GM18526 (cell line): ENCODE measurements around the gene RHBDF2.

ENCODE experiments used
- POLR2A ChIP-seq: IDR thresholded peaks from 3 replicates; pipeline ENCODE4 v1.6.1; 2011; ENCODE audit not compliant: insufficient read length; ENCODE audit errors: extremely low read depth

RHBDF2 gene

DNA sequence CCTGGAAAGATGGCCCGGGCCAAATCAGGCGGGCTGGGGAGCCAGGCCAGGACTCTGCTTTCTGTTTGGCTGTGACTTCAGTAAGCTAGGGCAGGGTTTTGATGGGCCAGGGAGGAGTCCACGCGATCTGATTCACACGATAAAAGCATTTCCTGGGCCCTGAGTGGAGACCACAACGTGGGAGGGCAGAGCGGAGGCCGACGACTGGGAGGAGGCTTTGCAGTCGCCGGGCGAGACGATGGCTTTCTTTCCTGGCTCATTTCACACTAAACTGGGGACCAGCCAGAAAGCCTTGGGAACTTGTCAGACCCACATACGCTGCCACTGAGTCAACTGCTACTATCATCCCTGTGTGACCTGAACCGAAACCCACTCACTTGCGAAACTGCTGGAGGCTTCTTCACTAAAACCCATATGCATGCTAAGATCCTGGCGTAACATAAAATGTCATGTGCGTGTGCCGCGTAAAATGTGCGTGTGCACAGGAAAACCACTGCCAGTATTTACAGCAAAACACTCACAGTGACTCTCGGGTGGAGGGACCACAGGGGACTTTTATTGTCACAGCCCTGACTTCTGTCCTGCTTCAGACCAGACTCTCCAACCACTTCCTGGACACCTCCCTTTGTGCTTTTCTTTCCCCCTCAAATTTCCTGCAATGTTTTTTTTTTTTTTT, 14.2 kb upstream of the RHBDF2 start:
- no peak for TF ChIP-seq POLR2A

DNA sequence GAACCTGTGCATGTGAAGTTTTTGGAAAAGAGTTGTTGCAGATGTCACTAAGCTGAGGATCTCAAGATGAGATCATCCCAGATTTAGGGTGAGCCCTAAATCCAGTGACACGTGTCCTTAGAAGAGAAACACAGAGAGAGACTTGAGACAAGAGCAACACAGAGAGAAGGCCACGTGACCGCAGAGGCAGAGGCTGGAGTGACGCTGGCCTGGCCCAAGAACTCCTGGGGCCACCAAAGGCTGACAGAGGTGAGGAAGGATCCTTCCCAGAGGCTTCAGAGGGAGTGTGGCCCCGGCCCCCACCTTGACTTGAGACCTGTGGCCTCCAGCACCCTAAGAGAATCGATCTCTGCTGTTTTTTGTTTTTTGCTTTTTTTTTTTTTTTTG, 12.1 kb upstream of the RHBDF2 start:
- no peak for TF ChIP-seq POLR2A

DNA sequence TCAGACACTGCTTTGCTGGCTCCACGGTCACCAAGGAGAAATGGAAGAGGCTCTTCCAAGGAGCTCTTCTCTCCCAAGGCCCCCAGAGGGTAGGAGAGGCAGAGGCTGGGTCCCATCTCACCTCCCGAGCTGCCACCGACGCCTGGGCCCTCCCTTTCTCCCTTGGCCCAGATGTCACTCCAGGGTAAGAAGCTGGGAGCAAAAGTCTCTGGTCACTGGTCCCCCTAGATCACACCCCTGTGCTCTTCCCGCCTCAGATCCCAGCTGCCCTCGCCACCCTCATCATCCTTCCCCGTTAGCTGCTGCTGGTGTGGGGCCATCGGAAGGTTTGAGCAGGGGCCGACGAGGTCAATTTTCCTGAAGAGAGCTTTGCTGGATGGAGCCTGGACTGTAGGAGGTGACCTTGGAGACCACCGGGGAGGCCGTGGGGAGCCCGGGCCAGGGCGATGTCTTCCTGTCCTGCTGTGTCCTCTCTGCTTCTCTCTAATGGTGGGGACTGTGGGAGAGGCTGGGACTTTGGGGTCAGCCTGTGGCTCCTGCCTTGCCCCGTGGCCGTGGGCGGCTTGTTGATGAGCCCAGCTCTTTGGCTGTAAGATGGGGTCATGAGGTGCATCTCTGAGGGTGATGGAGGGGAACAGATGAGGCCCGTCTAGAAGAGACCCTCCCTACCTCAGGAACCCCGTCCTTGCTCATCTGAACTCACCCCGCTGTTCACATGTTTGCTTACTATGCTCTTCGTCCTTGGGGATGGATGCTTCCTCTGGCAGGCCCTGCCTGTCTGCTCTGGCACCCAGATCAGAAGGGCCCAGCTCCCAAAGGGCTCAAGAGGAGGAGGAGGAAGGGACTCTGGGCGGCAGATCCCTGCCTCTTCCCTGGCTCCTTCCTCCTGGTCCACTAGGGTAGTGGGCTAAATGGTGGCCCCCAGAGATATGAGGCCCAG, 11.4 kb upstream of the RHBDF2 start:
- no peak for TF ChIP-seq POLR2A

DNA sequence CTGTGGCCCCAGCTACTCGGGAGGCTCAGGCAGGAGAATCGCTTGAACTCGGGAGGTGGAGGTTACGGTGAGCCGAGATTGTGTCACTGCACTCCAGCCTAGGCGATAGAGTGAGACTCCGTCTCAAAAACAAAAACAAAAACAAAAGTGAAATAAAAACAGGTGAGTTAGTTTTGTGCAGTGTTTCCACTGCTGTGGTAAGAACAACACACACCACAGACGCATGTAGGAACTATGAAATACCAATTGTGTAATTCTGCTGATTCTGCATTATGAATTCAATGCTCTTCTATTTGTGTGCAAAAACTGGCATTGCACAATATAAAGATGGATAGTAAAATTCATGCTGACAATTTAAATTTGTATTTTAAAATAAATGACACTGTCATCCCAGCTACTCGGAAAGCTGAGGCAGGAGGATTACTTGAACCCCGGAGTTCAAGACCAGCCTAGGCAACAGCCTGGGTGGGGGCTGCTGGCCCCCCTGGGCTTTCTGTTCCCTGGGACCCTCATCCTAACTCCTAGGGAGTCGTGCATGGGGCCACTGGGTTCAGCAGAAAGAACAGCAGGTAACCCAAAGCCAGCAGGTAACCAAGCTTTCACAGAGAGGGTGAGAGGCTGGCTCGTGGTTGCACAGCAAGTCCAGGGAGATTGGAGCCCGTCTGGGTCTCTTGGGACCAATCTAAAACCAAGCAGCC, 10.6 kb upstream of the RHBDF2 start:
- TF ChIP-seq POLR2A: no peak

DNA sequence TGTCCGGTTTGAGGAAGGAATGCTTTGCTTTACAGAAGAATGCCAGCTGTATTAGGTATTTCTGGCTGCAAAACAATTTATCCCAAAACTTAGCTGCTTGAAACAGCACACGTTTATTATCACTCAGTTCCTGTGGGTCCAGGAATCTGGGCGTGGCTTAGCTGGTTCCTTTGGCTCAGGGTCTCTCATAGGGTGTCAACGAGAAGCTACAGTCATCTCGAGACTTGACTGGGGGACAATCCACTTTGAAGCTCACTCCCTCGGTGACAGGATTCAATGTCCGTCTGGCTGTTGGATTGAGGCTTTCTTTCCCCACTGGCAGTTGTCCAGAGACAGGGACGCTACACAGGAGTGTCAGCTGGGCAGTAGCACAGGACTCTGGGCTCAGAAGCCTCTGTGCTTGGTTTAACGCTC, 9.6 kb upstream of the RHBDF2 start:
- TF ChIP-seq POLR2A: no peak

DNA sequence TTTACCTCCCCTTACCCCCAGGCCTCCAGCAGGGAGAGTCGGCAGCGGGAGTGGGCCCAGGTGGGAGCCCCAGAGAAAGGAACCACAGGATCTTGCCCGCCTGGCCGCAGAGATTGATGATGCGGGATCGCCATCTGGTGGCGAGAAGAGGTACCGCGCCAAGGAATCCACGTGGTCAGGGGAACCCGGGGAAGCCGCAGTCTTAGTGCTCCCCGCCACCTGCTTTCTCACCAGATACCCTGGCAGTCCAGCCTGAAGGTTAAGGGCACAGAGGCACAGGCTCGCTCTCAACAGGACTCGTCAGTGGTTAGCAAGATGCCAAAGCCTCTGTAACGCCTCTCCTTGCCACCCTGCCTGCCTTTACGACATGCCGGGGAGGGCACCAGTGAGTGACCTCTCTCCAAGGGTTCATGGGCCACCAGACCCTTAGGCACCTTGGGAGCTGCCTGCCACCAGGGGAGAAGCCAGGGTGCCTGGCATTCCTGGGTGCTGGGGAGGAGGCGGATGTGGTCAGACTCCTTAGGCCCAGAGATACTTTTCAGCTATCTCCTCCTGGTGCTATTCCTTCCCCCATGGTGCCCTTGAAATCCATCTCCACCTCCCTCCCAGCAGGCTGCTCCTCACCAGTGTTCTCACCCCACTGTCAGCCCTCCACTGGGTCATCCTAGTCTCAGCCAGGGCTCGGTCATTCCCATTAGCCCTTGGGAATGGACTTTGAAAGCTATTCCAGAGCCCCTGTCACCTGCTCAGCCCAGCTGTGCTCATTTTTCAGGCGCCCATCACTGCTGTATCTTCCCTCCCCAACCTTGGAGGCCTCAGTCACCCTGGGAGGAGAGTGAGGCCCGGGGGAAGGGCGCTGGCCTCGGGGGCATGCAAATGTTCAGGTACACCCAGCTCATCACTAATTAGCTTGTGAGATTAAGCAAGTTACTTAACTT, 5.5 kb upstream of the RHBDF2 start:
- TF ChIP-seq POLR2A: no peak

DNA sequence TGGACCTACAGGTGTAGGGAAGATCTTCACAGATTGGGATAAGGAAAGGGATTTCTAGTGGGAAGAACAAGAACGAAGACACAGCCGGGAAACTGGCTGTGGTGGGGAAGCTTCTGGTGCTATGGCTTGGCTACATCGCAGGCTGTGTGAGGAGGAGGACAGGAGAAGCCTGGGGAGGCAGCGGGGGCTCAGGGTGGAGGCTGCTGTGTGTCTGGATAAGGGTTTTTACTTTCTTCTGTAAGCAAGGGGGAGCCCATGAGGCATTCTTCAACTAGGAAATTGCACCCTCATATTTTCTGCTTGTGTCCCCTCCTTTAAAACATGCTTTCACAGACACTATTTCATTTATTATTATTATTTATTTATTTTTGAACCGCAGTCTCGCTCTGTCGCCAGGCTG, 2.9 kb upstream of the RHBDF2 start:
- no peak for TF ChIP-seq POLR2A

DNA sequence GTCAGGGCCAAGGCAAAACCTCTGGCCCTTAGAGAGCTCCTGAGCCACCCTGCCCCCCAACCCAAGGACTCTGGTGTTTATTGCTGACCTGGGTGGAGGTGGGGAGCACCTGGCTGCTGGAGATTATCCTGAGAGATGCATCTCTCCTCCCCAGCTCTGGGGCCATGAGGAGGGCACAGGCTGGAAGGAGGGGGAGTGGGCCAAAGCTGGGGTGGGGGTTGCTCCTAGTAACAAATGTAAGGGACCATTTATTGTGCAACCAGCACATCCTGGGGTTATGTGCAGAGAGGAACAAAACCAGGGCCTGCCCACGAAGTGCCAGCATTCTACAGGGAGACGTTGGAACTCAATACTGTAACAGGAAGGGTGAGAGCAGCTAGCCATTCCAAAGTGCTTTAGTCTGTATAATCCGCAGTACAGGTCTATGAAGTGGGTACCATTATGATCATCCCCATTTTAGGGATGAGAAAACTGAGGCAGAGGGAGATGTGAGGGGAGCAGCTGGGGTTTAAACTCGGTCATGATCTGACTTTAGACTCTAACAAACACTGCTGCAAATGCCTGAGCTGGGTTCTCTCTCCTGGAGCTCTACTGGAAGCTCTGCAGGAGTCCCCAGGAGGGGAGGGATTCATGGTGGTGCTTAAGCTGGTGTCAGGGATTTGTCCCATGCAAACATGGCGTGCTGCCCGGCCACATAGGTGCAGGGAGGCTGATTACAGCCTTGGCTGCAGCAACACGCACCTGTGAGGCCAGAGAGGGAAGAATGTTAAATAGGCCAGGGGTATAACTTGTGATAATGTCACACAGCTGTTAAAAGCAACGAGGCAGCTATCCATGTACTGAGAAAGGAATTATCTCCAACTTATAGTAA, 1.4 kb upstream of the RHBDF2 start:
- no peak for TF ChIP-seq POLR2A

DNA sequence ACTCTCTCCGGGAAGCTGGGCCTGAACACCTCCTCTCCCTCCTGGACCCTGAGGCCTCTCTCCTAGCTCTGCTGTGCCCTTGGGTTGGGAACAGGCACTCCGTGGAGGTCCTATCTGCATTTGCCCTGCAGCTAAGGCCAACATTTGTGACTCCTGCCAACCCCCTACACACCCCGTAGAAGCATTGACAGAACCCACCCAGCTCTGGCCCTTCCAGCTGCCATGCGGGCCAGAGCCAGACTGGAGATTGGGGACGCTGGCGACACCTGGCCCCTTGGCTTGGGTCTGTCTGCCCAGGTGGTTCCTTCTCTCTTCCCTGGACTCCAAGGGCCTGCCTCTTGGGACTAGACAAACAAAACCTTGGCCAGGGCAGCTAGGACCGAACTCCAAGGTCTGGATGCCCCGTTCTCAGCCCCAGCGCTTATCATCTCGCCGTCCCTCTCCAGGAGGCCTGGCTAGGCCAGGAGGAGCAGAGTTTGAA, 644 bp upstream of the RHBDF2 start:
- no peak for TF ChIP-seq POLR2A

DNA sequence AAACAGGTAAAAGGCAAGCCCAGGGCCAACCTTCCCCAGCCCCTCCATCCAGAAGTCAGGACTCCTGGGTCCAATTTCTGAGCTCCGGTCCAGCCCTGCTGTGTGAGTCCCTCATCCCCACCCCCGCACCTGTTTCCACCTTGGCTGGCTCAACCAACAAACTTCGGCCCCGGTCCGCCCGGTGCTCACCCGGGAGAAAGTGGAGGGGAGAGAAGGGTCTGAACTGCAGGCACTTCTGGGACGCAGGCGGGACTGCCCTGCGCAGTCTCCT, 541 bp downstream of the RHBDF2 start:
- no peak for TF ChIP-seq POLR2A

DNA sequence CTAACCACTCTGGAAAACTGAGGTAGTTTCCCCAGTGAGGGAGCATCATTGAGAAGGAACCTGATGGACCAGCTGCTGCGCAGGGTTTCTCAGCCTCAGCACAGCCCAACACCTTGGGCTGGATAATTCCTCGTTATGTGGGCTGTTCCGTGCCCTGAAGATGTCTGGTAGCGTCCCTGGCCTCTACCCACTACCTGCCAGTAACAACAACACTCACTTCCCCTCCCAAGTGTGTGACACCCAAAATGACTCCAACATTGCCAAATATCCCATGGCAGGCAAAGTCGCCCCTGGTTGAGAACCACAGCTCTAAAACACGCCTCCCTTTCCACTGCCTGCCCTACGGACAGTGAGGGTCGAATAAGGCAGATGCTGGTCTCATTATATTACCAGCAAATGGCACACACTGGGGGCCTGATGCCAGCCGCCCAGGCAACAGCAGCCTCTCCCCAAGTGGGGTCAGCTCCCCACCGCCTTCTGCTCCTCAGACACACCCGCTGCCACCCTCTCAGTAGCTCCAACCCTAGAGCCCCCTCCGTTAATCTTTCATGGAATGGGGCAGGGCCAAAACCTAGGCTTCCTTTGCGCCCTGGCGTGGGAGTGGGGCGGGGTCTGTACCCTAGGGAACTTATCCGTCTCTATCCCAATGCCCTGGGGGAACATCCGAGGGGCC, 1.0 kb downstream of the RHBDF2 start:
- peak; percentile 23 for TF ChIP-seq POLR2A

DNA sequence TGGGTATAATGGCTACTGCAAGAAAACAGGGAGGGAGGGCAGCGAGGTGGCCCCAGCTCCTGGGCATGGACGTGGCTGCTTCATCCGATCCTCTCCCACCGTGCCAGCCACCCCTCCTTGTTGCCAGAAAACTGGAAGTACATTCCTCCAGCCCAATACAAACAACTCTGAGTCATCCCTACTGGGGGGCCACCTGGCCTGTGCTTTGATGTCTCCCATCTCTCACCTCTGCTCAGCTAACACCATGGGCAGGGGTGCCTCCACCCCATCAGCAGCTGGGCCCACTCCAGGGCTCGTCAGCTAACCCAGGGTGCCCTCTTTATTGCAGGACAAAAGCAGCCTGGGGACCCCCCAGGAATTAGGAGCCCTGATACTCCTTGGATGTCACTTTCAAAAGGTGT, 2.0 kb downstream of the RHBDF2 start:
- no peak for TF ChIP-seq POLR2A

DNA sequence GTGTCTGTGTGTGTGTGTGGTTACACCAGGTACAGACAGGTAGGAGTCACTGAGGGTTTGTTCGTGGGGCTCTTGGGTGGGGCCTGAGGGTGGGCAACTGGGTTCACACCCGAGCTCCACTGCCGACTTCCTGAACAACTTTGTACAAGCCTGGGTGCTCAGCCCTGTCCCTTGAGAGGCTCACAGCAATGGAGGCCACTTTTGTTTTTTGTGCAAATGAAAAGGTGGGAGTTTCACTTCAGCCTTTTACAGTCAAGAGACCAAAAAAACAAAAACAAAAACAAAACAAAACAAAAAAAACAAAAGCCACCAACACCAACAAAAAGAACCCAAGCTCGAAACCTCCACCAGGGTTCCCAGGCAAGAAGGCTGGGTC, 2.4 kb downstream of the RHBDF2 start:
- TF ChIP-seq POLR2A: no peak

DNA sequence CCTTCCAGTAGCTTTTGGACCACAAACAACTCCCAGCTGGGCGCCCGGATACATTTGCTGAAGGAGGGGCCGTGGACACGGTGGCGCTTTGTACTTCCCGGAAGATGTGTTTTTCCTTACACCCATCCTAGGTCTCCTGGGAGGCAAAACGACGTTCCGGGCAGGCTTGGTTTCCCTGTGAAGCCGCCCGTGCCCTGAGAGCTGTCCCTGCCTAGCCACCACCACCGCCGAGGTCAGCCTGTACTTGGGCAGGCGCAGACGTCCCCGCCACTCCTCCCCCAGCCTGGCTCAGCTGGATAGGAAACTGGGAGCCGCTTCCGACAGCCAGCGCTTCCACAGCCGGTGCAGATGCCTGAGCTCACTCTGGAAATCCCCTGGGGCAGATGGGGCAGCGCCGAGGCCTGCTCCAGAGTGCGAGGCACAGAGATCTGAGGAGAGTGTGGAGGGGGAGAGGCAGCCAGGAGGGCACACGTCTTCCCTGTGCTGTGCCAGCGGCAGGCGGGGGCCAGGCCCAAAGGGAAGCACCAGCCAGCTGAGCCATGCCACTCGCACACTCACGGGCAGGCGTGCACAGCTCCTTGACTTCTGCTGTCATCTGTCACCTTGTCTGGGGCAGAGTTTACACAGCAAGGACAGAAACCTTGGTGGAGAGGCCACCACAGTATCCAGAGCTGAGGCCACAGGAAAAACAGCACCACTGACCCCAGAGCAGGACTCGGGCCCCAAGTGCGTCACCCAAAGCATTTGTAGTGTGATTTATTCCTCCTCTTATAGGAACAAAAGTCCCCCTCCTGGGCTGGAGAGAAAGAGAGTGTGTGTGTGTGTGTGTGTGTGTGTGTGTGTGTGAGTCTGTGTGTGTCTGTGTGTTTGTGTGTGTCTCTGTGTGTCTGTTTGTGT, 3.0 kb downstream of the RHBDF2 start:
- TF ChIP-seq POLR2A: peak; percentile 26
